CD4-positive, alpha-beta T cell treated with Interleukin-17A for 1 hour (primary cell): ENCODE results near the gene BICD2.

ENCODE experiments used
- DNase-seq: peaks from one replicate; pipeline ENCODE4 v3.0.0-alpha.2; 2020

BICD2 gene

GRCh38 chr9:92746567-92747458 lies 17.8 kb downstream of the BICD2 start:
- DNase-seq = no peak

DNA sequence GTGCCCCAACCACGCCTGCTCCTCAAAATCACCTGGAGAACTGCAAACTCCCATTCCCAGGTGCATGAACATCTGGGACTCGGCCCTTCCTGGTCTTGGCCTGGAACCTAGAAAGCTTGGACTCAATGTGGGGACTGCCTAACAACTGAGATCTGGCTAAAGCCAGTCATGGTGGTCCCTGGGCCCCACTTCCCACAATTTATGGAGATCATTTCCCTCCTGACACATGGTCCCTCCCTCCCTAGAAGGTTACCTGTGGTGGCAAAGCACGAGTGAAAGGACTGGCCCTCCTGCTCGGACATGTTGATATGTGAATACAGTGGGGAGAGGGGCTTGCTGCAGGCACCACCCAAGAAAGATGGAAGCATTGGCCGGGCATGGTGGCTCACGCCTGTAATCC lies 18.8 kb downstream of the BICD2 start:
- DNase-seq = no peak

- no peak for DNase-seq
These were observed 19.3 kb downstream of the BICD2 start for GRCh38 chr9:92745331-92745730.

- DNase-seq = no peak
These were observed 23.7 kb downstream of the BICD2 start for GRCh38 chr9:92740969-92741368.

DNA sequence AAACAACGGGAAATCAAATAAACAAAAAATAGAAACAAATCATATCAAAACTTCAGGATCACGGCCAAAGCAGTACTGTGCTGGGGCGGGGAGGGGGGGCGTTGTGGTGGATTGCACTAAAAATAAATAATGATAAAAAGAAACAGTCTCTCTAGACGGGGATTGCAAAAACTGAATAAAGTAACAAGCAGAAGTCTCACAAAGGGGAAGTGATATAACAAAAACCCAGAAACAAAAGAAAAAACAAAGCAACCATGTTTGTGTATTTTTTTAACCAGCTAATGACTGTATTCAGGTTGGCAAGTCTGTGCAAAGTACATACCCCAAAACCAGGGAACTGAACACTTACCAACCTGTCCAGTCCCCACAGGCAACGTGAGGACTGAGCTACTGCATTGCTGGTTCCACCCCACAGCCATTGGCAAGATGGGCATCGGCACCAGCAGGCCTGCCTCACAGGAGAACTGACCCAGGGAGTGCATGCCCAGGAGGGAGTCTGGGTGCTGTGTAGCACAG lies 24.1 kb downstream of the BICD2 start:
- no peak for DNase-seq

- no peak for DNase-seq
These were observed 24.6 kb downstream of the BICD2 start for GRCh38 chr9:92740009-92740408.

- no peak for DNase-seq
These were observed 25.2 kb downstream of the BICD2 start for GRCh38 chr9:92739346-92739970.

- no peak for DNase-seq
These were observed 26.0 kb downstream of the BICD2 start for GRCh38 chr9:92738661-92739081.

GRCh38 chr9:92737611-92738299 lies 26.9 kb downstream of the BICD2 start:
- DNase-seq = no peak

DNA sequence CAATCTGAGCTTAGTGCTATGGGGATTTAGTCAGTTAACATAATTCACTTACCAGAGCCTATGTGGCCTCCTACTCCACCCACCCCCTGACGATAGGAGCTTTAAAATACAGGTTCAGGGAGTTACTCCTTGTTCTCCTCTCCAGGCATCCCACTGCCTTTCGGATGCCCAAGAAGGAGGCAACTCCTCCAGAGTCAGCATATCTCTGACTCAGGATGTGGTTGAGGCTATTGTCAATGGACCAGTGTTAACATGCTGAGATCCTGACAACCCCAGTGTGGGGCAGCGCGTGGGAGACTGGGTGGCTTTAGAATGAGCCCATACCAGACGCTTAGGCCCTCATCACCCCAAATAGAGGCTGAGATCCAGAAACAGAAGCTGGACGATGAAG lies 27.4 kb downstream of the BICD2 start:
- no peak for DNase-seq

DNA sequence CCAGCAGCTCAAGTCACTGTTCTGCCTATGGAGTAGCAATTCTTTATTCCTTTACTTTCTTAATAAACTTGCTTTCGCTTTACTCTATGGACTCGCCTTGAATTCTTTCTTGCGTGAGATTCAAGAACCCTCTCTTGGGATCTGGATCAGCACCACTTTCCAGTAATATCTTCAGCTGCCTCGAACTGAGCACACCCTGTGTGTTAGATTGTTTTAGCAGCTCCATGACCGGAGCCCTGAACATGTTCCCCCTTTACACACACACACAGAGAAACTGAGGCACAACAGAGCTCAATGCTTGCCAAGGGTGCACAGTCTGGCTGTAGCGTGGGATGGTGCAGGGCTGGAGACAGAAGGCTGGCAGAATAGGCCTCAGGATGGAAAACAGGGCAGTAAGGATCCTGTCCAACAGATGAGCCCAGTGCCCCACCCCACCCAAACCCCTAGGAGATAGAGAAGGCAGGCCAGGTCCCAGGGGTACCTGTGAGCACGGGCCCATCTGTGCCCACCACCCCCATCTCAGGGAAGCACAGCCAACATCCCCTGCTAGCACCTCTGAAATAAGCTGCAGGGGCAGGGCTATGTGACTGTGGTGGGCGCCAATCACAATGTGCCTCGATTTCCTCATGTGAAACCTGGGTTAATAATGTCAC lies 27.9 kb downstream of the BICD2 start:
- no peak for DNase-seq

DNA sequence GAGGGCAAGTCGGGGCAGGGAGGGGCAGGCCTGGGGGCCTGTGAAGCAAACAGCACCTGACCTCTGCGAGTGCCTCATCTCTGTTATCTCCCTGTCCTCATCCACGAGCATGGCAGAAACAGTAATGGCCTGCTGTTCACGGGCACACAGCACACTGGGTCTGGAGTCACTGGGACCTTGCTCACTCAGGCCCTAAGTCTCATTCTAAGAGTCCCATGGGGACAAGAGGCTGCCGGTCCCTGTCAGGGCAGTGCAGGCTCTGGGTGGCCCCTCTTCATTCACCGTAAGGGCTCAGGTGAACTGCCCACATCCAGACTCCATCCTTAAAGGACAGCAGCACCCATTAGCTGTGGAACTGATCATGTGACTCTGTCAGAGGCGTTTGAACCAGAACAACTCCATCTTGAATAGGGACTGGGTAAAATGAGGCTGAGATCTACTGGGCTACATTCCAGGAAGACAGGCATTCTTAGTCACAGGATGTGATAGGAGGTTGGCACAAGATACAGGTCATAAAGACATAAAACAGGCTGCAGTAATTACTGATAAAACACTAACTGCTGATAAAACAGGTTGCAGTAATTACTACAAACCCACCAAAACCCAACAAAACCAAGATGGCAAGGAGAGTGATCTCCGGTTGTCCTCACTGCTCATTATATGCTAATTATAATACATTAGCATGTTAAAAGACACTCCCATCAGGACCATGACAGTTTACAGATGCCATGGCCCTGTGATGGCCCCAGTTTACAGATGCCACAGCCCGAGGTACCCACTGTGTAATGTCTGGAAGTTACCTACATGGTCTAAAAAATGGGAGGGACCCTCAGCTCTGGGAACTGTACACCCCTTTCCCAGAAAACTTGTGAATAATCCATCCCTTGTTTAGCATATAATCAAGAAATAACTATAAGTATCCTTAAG lies 28.7 kb downstream of the BICD2 start:
- DNase-seq = no peak

- DNase-seq = no peak
These were observed 29.6 kb downstream of the BICD2 start for GRCh38 chr9:92734931-92735635.

- no peak for DNase-seq
These were observed 33.7 kb downstream of the BICD2 start for GRCh38 chr9:92730897-92731296.

GRCh38 chr9:92729735-92730155 lies 34.9 kb downstream of the BICD2 start:
- no peak for DNase-seq

DNA sequence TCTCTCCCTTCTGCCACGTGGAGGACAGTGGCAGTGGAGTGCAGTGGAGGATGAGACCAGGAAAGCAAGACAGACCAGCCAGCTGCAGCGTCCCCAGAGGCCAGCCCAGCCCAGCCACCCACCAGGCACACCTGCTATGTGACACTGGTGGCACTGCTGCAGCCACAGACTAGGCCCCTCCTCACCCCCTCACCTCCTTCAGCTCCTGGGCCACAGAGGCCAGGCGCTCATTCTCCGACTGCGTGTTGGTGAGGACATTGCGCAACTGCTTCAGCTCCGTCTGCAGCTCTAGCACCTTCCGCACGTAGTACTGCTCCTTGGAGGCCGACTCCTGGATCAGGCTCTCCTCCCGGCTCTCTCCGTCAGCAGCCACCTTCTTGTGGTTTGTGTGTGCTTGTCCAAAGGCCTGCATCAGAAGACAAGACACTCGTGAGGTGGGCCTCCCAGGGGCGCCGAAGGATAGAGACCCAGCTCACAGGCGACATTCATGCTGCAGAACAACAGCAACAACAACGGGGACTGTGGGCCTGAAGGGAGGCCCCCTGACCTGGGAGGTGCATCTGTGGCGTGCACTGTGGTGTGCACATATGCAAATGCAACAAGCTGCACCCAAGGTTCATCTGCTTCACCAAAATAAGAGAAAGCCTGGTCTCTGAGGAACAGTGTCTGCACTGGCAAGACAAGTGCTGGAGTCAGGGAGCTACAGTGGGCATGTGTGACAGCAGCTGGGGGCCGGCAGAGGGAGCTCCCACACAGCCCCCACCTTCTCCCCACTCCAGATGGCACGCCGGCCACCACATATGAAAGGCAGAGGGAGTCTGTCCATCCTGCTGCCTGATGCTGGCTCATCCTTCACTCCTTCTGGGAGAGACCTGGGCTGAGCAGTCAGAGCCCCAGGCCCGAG lies 35.5 kb downstream of the BICD2 start:
- no peak for DNase-seq

DNA sequence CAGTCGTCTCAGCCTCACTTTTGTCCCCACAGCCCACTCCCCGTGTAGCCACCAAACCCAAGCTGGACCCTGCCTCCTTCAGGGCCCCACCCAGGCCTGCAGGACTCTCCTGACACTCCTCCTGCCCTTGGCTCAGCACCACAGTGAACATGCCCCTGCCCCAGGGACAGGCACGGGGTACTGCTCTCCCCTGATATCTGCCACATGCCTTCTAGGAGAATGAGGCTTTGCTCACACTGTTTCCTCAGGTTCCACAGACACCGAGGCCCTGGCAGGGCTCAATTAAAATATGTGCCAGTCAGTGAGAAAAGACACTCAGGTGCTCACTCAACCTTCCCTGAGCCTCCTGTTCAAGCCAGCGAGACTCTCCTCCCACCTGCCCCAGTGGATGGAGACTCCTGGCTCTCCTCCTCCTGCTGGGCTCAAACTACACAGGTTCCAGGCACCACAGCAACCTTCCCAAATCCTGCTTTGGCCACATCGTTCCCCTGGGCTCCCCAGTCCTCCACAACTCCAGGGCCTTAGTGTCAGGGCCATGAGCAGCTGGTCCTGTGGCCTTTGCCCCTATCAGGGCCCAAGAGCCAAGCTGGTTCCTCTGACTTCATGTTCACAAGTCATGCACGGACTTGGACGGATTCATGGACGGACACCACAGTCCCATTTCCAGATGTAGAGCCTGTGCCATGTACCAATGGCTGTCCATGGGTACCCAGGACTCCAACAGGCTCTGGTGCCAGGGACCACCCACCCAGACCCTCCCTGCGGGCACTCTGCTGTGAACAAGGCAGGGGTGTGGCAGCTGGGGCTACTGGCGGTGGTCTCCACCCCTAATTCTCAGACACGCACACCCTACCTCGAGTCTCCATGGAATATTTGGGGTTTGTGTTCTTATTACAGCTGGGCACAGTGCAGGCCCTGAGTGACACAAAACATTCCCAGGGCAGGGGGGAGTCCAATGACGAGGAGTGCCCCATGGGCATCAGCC lies 36.6 kb downstream of the BICD2 start:
- no peak for DNase-seq

DNA sequence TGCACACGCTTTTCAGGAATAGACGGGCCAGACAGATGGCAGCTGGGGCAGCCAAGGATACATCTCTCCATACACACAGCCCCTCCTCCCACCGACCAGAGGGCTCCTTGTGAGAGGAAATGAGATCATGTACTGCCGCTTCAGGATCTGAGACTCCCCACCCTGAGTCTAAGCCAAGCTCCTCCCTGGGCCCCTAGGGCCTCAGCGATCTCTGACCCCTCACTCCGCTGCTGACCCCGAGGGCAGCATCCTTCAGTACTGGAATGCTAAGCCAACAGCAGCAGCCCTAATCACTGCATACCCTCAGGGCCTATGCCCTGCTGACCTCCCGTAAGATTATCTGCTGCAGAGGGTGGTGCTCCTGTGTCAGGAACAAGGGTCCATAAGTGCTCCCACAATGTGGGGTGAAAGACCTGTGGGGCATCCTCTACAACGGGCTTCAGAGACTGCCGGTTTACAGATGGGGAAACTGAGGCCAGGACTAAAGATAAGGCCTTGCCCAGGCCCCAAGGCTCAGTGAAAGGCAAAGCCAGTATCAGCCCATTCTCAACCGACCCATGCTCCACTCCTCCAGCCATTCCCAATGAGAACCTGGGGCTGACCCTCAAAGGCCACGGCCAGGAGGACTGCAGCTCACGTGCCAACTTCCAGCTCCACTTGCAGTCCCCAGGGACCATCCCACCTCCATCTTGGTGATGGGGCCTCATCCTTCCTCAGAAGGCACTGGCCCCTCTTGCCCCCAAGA lies 37.5 kb downstream of the BICD2 start:
- DNase-seq = no peak
